SK-N-SH (cell line): ENCODE results near the gene EXOC4.

Experiments used
- CTCF ChIP-seq: fragments of 200-600 bp; sonication (generic); IDR thresholded peaks from 2 replicates; pipeline ENCODE4 v1.6.1; 2017; ENCODE audit warnings: antibody characterized with exemption, mild to moderate bottlenecking, moderate library complexity
- EP300 ChIP-seq, 2 experiments: IDR thresholded peaks; 2 replicates each; pipeline versions ENCODE4 v1.4.0 to v1.6.1; 2012; ENCODE audit warnings: borderline replicate concordance in 1 of 2, low read depth in 1 of 2, low read length in 1 of 2
- EZH2phosphoT487 ChIP-seq: fragments of 200-600 bp; sonication (generic); IDR thresholded peaks from 2 replicates; pipeline ENCODE4 v1.6.1; 2017; ENCODE audit warnings: low read depth, mixed run types, mild to moderate bottlenecking, antibody characterized with exemption, moderate library complexity, borderline replicate concordance
- FOXM1 ChIP-seq: IDR thresholded peaks from 2 replicates; pipeline ENCODE4 v1.4.0; 2012; ENCODE audit warnings: low read depth, mild to moderate bottlenecking
- GABPA ChIP-seq: IDR thresholded peaks from 2 replicates; pipeline ENCODE4 v1.4.0; 2012; ENCODE audit warnings: low read depth, mild to moderate bottlenecking
- MXI1 ChIP-seq: IDR thresholded peaks from 2 replicates; pipeline ENCODE4 v1.6.1; 2012; ENCODE audit warnings: mild to moderate bottlenecking, low read depth, low read length, improper control_type of control experiment
- PBX3 ChIP-seq: IDR thresholded peaks from 2 replicates; pipeline ENCODE4; 2012
- RAD21 ChIP-seq: IDR thresholded peaks from 2 replicates; pipeline ENCODE4 v1.6.1; 2012; ENCODE audit warnings: mild to moderate bottlenecking, low read length
- RXRA ChIP-seq: IDR thresholded peaks from 2 replicates; pipeline ENCODE4 v1.4.0; 2012; ENCODE audit warnings: low read depth, mild to moderate bottlenecking, borderline replicate concordance
- SMC3 ChIP-seq: IDR thresholded peaks from 2 replicates; pipeline ENCODE4 v1.6.1; 2012; ENCODE audit warnings: low read depth, low read length, improper control_type of control experiment
- TEAD4 ChIP-seq: IDR thresholded peaks from 2 replicates; pipeline ENCODE4 v1.4.0; 2012; ENCODE audit warnings: mild to moderate bottlenecking, borderline replicate concordance; ENCODE audit not compliant: insufficient read depth
- TF ChIP-seq, protein P1 (sequence below): fragments of 150-350 bp; IDR thresholded peaks from 2 replicates; pipeline ENCODE4 v1.6.1; 2017; ENCODE audit warnings: antibody characterized with exemption, low read length, low read depth, borderline replicate concordance

DNA sequence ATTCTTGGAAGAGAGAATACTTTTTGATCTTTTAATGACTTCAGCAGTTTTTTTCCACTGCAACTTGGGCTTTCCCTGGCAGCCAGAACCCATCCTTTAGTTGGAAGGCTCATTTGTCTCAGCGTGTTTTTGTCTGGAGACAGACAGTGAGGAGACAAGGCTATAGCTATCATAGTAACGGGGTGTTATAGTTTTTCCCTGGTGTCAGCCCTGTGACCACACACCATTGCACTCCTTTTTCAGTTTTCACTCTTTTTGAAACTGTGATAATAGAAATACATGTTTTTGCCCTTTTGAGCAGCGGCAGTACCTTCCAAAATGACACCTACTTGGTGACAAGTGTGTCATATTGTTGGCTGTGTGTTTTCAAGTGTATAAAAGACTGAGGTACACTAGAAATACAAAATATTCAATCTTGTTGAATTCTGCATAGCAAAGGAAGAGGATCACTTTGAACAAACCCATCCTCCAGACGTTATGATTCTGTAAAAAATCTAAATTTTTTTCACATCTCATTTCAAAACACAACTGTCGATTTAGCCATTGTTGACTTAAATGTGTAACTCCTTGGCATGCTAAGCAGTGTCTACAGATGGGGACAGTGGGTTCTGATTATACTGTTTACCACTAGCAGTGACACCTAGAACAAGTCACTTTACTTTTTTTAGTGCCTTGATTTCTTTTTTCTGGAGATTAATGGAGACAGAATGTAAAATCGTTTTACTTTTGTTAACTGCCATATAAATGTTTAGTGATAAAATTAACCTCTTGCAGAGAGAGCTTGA is 130.1 kb downstream of the EXOC4 start:
- TF ChIP-seq CTCF (no peak), MXI1 (no peak), RXRA (no peak), TEAD4 (no peak), FOXM1 (no peak), EZH2phosphoT487 (no peak), GABPA (no peak), RAD21 (no peak), EP300 (IDR thresholded peaks at IDR 0.05; ENCODE audit: borderline replicate concordance in 1 of 2, low read depth in 1 of 2, low read length in 1 of 2) (no peak), SMC3 (no peak), PBX3 (no peak)
- TF ChIP-seq, protein P1, sequence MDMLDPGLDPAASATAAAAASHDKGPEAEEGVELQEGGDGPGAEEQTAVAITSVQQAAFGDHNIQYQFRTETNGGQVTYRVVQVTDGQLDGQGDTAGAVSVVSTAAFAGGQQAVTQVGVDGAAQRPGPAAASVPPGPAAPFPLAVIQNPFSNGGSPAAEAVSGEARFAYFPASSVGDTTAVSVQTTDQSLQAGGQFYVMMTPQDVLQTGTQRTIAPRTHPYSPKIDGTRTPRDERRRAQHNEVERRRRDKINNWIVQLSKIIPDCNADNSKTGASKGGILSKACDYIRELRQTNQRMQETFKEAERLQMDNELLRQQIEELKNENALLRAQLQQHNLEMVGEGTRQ = no peak
